ENCODE measurements around the gene PHKG2.

- TF ChIP-seq, protein P1, sequence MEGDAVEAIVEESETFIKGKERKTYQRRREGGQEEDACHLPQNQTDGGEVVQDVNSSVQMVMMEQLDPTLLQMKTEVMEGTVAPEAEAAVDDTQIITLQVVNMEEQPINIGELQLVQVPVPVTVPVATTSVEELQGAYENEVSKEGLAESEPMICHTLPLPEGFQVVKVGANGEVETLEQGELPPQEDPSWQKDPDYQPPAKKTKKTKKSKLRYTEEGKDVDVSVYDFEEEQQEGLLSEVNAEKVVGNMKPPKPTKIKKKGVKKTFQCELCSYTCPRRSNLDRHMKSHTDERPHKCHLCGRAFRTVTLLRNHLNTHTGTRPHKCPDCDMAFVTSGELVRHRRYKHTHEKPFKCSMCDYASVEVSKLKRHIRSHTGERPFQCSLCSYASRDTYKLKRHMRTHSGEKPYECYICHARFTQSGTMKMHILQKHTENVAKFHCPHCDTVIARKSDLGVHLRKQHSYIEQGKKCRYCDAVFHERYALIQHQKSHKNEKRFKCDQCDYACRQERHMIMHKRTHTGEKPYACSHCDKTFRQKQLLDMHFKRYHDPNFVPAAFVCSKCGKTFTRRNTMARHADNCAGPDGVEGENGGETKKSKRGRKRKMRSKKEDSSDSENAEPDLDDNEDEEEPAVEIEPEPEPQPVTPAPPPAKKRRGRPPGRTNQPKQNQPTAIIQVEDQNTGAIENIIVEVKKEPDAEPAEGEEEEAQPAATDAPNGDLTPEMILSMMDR (IDR thresholded peaks at IDR 0.05) = no peak
- TF ChIP-seq EP300 (IDR thresholded peaks at IDR 0.05) = no peak
These were observed 5.4 kb downstream of the PHKG2 start for GRCh38 chr16:30753596-30753995.

Measured in ovary (tissue), 3 donors.